ENCODE measurements around the gene SMC1A.

Gene SMC1A

GRCh38 chrX:53333853-53334252 is 88.6 kb downstream of the SMC1A start:
- DNase-seq, result no peak

DNA sequence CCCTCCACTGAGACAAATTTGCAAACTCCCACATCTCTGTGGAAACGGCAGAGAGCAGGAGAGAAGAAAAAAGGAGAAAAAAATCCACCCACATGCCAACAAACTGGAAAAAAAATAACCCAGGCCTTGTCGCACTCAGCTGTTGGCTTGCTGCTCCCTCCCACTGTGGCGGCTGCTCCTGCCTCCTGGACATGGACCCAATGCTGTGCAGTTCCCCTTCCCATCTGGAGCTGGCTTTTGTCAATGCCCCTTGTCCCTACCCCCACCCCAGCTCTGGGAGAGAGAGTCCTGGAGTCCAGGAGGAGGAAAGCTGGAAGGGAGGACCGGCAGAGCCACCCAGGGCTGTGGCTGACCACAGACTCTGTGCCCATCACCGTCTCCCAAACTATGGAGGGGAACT is 90.2 kb downstream of the SMC1A start:
- DNase-seq, result no peak

DNA sequence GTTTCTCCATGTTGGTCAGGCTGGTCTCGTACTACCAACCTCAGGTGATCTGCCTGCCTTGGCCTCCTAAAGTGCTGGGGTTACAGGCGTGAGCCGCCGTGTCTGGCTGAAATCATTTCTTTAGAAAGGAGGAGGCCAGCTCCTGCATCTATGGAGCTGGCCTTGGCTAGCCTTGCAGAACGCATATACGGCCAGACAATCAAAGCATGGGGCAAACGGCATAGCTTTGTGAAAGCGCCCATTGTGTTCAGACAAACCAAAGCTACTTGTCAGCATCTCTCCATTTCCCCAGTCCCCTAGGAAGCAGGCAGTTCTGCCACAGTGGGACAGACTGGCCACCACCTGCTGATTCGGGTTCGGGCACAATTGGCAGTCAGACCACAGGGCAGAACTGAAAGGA is 92.1 kb downstream of the SMC1A start:
- no peak for DNase-seq

DNA sequence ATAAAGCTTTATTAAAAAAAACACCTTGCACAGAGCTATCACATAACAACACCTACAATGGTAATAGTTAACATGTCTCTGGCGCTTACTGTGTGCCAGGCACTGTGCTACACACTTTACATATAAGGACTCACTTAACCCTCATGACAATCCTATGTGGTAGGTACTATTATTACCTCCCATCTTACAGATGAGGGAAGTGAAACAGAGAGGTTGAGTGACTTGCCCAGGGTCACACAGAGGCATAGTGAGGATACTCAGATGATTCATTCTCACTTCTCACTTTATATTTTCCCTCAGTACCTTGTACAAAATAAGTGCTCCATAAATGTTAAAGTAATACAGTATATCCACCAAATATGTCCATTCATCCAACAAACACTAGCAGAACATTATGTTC is 97.7 kb downstream of the SMC1A start:
- DNase-seq, result no peak
